Caki2 (cell line): ENCODE measurements around the gene C19orf81. TPM values are rescaled to one million over a fixed set of nuclear protein-coding genes. Genes with fewer than 3 reads are reported as not detected.

Source experiments
- DNase-seq: peaks from one replicate; pipeline ENCODE4 v3.0.0-alpha.2; 2015; ENCODE audit warnings: low read depth
- in situ Hi-C: cut with HindIII; loops from 2 replicates; pipeline ENCODE4 v1.10.0; 2016; ENCODE audit warnings: low sequenced_read_pairs, low pct_unique_long_range_greater_than_20kb, mixed read lengths
- total RNA-seq: library from RNA; depleted of rRNA; stranded (reverse); fragments of >200 nt; shearing (Covaris generic); gene quantifications from 2 replicates; pipeline ENCODE4 v1.2.3, GENCODE V29; 2014; ENCODE audit warnings: low replicate concordance

Gene C19orf81
- total RNA-seq, 1 experiment from 2014 or later, result 13.5 TPM

DNA sequence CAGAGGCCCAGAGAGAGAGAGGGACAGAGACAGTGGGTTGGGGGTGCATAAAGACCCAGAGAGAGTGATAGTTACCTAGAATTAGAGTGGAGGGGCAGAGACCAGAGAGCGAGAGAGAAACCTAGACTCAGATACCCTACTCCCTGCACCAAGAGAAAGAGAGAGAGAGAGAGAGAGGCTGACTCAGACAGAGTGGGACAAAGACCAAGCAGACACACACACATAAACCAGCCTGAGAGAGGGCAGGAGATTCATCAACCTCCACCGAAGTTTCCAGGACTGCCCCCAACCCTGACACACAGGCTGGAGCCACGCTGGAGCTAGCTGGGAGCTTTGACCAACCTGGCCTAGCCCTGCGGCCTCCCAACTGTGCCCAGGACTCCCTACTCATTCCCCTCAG lies 22.4 kb upstream of the C19orf81 start:
- no peak for DNase-seq
- in situ Hi-C loops, result no loop called here

DNA sequence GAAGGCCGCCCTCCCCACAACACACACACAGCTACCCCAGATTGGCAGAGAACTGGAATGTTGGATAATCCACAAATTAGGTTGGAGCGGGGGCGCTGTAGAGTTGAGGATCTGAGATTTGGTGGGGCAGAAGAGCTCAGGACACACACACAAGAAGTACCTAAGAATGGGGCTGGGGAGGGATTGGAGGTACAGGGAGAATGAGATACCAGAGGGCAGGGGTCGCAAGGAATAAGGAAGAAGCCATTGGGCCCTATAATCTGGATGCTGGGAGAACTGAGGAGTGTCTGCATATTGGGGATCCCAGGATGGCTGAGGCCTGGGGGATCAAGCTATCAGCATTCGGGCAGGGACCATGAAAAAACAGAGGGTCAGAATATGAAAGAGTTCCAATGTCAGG lies 21.1 kb upstream of the C19orf81 start:
- in situ Hi-C loops, result no loop called here
- DNase-seq, result no peak

DNA sequence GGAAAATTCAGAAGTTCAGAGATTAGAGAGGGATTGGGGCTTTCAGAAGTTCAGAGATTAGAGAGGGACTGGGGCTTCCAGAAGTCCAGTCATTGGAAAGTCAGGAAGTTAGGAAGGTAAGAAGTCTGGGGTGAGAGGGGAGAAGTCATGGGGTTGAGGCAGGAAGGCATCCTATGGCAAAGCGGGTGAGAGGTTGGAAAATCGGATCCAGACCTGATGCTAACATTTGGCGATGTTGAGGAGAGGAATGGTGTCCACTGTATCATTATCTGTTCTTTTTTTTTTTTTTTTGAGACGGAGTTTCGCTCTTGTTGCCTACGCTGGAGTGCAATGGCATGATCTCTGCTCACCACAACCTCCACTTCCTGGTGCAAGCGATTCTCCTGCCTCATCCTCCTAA lies 20.7 kb upstream of the C19orf81 start:
- DNase-seq, result no peak
- in situ Hi-C loops, result no loop called here

DNA sequence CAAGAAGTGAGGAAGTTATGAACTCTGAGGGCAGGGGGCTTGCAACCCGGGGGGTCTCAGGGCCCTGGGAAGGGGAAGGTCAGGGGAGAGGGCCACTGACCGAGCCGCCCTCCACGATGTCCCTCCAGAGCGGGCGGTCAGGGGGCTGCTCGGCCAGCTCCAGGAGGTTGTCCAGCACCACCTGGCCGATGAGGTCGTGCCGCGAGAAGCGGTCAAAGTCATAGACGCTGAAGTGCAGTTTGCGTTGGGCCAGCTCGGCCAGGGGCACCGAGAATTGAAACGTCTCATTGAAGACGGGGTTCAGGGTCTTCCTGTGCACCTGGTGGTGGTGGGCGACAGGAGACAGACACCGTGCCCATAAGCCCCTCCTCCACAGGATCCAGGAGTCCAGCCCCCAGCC lies 20.1 kb upstream of the C19orf81 start:
- in situ Hi-C loops, result no loop called here
- no peak for DNase-seq

DNA sequence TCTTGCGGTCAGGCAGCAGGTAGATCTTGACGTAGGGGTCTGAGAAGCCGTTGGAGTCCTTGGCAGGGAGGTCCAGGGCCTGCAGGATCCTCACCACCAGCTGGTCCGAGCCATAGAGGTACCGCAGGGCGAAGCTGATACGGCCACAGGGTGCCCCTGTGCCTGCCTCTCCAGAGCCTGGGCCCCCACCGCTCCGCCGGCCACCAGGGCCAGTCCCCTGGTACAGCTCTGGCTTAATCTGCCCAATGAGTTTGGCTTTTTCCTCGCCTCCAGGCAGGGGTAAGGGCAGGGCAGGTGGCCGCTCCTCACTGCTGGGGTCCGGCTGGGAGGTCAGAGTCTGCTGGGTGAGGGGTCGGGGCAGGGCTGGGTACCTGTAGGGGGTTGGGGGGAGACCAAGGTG lies 19.4 kb upstream of the C19orf81 start:
- no peak for DNase-seq
- in situ Hi-C loops, result no loop called here

DNA sequence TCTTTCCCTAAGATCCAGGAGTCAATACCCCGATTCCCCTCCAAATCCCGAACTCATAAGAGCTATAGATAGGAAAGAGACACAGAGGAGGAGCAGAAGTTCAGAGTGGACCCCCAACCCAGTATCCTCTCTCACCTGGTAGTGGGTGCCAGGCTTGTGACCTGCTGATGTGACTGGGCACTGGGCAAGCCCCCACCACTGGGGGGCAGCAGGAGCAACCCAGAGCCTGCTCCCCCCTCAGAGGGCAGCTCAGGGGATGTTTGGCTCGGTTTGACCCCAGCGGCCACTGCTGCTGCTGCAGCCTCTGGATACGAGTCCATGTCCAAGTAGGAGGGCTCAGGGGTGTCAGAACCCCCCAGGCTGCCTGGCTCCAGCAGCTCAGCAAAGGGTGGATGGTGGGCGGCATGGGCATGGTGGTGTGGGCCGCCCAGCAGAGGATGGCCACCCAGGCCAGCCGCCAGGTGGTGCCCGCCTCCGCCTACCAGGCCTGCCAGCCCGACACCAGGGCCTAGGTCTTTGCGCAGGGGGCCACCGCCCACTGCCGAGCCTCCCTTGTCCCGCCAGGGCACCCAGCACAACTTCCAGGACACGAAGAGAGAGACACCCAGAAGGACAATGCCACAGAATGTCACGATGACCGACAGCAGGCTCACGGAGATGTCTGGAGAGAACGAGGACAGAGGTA lies 17.0 kb upstream of the C19orf81 start:
- no peak for DNase-seq
- in situ Hi-C loops, result no loop called here

DNA sequence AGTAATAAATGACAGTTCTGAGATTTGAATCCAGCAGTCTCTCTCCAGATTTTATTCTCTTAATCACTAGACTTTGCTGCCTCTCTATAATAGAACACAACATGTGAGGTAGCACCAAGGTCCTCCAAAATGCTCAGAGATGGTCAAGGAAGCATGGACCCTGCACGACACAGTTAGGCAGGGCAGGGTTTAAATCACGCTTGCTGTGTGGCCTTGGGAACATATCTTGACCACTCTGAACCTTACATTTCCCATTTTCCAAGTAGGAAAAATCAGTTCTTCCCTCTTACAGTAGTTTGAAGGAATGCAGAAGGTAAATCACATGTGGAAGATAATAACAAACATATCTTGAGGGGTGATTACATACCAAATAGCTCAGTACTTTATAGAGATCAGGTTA lies 15.9 kb upstream of the C19orf81 start:
- no peak for DNase-seq
- in situ Hi-C loops, result no loop called here

DNA sequence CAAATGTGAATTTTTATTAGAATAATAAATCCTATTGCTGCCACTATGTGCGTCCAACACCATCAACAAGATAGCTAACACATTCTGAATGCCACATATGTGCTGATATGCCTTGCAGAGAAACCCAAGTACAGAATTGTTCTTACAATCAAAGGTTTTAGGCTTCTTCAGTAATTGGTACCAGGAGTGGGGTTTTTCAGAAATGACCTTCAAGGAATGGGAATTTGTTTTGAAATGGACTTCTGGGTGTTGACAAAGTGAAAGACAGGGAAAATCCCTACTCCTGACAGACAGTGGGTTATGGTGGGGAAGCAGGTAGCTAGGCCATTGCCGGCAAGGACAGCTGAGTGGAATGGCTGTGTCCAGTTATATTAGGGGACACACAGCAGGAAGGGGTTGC lies 15.3 kb upstream of the C19orf81 start:
- in situ Hi-C loops, result no loop called here
- no peak for DNase-seq

DNA sequence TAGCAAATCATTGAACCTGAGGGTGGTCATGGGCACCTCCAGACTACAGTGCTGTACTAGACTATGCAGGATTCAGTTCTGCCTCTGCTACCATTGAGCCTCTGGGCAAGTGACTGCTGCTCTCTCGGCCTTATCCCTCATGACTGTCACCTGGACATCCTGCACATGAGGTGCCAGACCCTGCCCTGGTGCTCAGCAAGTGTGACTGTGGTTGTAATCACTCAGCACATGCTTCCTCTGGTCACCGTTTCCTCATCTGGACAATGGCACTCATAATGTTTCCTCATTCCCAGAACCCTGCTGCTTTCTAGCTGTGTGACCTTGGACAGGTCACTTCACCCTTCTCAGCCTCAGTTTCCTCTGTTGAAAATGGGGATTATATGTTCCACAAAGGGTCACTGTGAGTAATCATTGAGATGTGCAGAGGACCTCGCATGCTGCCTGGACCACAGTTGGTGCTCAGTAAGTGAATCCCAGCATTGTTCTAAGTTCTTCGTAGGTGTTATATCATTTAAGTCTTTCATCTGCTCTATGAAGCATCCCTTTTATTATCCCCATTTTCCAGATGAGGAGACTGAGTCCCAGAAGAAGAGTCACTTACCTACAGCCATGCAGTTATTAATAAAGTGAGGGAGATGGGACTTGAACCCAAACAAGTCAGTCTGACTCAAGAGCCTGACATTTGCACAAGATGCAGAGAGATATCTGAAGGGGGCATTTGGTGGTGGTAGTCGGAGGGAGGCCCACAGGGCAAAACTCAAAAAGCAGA lies 12.7 kb upstream of the C19orf81 start:
- in situ Hi-C loops, result no loop called here

DNA sequence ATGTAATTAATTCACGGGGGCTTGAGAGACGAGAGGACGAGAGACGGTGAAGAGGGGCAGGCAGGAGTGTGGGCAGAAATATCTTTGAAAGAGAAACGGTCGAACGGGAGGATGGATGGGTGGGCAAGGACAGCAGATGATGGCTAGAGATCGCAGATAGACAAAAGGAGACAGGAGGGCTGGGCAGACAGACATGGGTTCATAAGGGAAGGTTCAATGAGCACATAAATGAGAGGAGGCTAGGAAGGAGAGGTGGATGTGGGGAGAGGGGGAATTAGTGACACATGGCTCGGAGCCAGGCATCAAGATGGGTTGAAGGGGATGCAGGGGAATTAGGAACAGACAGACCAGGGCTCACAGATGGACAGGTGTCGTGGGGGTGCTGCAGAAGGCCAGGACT lies 10.6 kb upstream of the C19orf81 start:
- DNase-seq, result no peak
- in situ Hi-C loops, result no loop called here

More for the DNA sequence above, 12.7 kb upstream of the C19orf81 start:
- DNase-seq, result no peak

DNA sequence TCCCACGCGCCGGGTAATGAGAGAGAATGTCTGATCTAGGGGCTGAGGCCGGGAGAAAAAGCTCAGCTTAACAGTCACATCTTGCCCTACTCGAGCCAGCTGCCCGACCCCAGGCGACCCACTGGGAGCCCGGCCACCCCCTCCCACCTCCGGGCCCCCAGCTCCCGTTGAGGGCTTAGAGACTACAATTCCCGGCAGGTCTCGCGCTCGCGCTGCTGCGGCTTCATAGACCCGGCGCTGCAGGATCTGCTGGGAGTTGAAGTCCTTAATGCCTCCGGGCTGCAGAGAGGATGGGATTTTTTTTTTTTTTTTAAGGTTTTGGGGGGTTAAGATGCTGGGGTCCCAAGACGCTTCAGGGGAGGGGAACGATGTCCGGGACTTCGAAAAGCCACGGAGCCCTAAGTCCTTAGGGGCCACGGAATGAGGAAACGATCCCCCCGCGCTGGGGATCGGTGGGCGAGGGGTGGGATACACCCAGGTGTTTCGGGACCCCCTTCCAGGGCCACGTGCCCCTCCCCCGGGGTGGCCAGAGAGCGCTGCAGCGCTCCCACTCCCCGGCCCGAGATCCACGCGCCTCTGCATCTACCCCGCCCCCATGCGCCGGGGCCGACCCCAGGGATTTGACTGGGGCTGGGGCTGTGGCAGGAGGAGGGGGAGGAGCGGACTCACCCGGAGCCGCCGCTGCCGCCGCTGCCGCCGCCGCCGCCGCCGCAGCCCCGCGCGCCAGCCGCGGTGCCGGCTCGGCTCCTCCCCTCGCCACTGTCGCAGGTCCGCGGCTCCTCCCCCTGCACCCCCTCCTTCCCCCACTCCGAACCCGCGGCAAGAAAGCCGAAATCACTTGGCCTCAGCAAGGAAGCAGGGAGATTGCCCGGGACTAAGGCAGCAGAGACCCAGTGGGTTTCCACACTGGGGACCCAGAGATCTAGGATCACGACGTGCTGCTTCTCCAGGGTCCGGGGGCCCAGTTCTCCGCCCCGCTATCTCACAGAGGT lies 9.8 kb upstream of the C19orf81 start, which contains the start of gene SYT3:
Gene SYT3 (minus strand): TSS at position 761 of the 992 bp plus-strand sequence. CDS start 2,470 bp downstream, outside the sequence.
- in situ Hi-C loops, result no loop called here
- no peak for DNase-seq

DNA sequence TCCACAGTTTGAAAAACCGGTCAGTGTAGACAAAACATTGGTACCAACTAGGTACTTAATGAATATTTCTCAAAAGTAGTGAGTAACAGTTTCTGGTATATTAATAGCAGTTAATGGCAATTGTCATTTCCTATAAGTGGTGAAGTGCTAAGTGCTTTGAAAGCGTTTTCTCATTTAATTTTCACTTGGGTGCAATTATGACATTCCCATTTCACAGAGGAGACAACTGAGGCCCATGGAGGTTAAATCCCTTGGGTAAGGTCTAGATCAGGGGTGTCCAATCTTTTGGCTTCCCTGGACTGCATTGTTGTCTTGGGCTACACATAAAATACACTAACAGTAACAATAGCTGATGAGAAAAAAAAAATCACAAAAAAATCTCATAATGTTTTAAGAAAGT lies 8.9 kb upstream of the C19orf81 start:
- in situ Hi-C loops, result no loop called here
- no peak for DNase-seq

DNA sequence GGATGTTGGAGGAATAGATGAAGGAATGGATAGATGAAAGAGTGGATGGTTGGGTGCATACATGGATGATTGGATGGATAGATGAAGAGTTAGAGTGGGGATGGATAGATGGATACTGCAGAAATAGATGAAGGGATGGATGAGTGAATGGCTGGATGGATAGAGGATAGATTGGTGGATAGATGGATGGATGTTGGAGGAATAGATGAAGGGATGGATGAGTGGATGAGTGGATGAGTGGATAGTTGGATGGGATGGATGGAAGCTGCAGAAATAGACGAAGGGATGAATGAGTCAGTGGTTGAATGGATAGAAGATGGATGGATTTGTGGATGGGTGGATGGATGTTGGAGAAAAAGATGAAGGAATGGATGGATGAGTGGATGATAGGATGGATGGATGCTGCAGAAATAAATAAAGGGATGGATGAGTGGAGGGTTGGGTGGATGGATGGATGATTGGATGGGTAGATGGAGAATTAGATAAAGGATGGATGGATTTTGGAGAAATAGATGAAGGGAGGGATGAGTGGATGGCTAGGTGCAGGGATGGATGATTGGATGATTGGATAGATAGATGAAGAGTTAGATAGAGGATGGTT lies 4.8 kb upstream of the C19orf81 start:
- no peak for DNase-seq
- in situ Hi-C loops, result no loop called here

DNA sequence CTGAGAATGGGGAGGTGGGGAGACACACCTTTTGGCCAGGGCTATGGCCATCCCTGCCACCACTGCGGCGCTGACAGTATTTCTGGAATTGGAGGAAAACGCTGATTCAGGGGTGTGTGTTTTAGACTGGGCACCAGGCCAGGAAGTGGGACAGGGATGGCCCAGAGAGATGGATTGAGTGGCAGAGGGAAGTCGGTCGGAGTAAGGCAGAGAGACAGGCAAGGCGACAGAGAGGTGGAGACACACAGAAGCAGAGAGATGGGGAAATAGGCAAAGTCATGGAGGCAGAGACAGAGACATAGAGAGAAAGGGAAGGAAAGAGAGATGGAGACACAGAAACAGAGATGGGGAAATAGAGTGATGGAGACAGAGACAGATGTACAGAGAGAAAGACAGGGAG lies 4.1 kb upstream of the C19orf81 start:
- no peak for DNase-seq
- in situ Hi-C loops, result no loop called here

DNA sequence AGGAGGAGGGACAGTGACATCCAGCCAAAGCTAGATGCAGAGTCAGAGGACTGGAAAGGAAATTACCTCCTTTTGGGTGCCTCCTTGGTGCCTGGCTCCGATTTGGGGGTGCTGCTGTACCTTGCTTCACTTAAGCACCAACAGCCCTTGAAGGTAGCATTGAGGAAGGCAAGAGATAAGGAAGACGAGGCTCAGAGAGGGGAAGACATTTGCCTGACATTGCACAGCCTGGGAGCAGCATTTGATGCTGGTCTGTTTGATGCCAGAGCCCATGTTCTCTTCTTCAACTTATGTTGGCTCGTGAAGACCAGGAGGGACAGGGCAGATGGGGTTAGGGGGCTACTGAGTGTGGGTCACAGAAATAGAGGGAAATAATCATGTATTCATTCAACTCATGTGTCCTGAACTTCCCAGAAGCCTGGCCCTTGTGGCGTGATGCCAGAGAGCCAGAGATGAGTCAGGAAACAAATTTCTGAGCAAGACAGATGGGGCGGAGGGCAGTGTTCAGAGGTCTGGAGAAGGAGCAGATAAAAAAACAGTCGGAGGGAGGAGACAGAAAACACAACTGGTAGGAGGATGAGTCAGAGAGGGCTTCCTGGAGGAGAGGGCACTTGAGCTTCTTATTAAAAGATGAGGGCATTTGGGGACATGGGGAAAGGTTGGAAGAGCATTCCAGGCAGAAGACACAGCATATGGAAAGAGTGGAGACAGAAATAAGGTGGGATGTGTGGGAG lies 3.0 kb upstream of the C19orf81 start:
- peak; percentile 82 for DNase-seq
- in situ Hi-C loops, result no loop called here

DNA sequence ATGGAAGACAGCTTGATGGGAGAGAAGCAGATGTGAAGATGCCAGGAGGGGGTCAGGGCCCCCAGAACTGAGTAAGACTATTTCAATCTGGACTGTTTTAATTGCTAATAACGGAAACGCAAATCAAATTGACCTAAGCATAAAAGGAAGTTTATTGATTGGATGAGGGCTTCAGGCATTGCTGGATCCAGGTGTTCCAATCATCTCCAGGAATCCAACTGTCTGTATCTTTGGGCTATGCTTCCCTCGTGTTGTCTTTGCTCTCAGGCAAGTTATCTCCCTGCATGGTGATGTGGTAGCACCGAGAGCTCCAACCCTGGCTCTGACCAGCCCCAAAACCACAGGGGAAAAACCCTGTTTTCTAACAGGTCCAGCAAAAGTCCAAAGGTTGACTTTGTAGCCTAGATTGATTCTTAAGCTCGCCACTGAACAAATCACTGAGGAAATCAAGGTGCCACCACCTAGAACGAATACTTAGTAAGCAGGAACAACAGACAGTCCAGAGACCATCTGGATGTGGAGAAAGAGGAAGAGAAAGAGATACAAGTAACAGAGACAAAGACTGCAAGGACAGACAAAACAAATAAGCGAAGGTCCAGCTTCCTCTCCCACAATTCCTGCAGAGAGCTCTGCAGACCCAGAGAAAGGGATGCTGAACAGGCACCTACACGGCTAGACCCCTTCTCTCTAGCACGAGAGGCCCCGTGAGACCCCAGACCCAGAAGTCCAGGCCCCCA lies 1.2 kb upstream of the C19orf81 start:
- no peak for DNase-seq
- in situ Hi-C loops, result no loop called here

DNA sequence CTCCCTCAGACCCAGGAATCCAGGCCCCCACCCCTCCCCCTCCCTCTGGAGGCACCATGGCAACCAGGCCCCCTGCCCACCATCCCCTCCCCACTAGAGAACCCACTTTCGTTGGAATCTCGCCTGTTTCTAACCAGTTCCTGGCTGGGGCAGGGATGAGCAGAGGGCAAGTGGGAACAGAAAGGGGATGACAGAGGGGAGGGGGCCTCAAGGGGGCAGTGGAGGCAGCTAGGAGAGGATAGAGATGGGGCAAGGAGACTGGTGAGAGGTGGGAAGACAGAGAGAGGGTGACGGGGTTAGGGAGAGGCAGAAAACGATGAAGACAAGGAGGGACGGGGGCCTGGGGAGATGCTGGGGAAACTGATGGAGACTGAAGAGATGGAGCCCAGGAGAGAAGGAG lies 586 bp upstream of the C19orf81 start:
- DNase-seq, result no peak
- in situ Hi-C loops, result no loop called here
